GM23338 (cell line): ENCODE data around the gene MIER1.

ENCODE experiments used
- CREB1 ChIP-seq: fragments of 250-450 bp; sonication (Bioruptor Pico); IDR thresholded peaks from 2 replicates; pipeline ENCODE4 v1.5.0; 2020; ENCODE audit warnings: low read depth, mild to moderate bottlenecking, moderate library complexity
- EZH2 ChIP-seq: fragments of 200-600 bp; sonication (generic); IDR thresholded peaks from one replicate; pipeline ENCODE4 v1.8.0; 2017; ENCODE audit warnings: antibody characterized with exemption, mild to moderate bottlenecking, low read depth; ENCODE audit not compliant: unreplicated experiment
- EZH2phosphoT487 ChIP-seq: fragments of 200-600 bp; sonication (generic); IDR thresholded peaks from one replicate; pipeline ENCODE4 v1.8.1; 2018; ENCODE audit warnings: antibody characterized with exemption; ENCODE audit not compliant: unreplicated experiment
- NANOG ChIP-seq: IDR thresholded peaks from 2 replicates; pipeline ENCODE4 v1.6.1; 2016; ENCODE audit warnings: antibody characterized with exemption, borderline replicate concordance
- POLR2AphosphoS5 ChIP-seq: IDR thresholded peaks from 2 replicates; pipeline ENCODE4 v1.6.1; 2016; ENCODE audit warnings: antibody characterized with exemption, low read depth
- TF ChIP-seq, protein P1 (sequence below), 2 experiments: fragments of 200-600 bp in 1 of 2; sonication (generic) in 1 of 2; conservative IDR thresholded peaks; 2 replicates each; pipeline versions ENCODE4 v1.5.1 to v1.6.1; 2016 to 2017; ENCODE audit warnings: antibody characterized with exemption in 2 of 2, low read depth in 2 of 2, mild to moderate bottlenecking in 2 of 2, moderate library complexity in 1 of 2
- TF ChIP-seq, protein P2 (sequence below): IDR thresholded peaks from one replicate; pipeline ENCODE4 v1.6.1; 2018; ENCODE audit warnings: antibody characterized with exemption; ENCODE audit not compliant: unreplicated experiment
- TF ChIP-seq, protein P3 (sequence below): IDR thresholded peaks from 2 replicates; pipeline ENCODE4 v1.6.1; 2016; ENCODE audit warnings: antibody characterized with exemption

DNA sequence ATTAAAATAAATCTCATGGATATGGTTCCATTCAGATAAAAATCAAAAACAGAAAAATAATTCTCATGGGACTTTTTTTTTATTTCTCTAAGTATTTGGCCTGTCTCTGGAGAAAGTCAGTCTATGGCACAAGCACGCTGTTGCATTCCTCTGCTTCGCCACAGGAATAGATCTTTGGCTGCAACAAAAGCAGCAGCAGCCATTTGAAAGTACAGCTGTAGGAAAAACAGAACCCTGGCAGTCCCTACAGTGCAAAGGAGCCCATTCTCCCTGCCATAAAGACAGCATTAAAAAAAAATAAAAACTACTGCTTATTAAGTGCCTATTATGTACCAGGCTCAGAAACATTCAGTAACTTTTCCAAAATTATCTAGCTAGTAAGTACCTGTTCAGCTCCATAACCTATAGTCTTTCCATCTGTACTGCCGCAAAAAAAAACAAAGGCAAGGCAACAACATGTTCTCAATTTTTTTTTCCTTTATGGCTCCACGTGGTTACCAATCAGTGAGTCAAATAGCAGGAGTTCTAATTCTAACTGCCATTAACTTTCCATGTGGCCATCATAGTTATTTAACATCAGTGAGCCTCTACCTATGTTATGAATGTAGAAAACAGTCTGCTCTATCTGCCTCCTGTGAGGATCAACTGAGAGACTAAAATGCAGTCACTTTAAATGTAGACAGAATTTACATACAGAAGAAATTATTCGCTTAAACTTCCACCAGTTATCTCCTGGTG, 106.5 kb downstream of the MIER1 start:
- TF ChIP-seq POLR2AphosphoS5 (no peak), NANOG (no peak), CREB1 (CRISPR knock-in tag) (no peak), EZH2 (no peak), EZH2phosphoT487 (no peak)
- TF ChIP-seq, protein P1, sequence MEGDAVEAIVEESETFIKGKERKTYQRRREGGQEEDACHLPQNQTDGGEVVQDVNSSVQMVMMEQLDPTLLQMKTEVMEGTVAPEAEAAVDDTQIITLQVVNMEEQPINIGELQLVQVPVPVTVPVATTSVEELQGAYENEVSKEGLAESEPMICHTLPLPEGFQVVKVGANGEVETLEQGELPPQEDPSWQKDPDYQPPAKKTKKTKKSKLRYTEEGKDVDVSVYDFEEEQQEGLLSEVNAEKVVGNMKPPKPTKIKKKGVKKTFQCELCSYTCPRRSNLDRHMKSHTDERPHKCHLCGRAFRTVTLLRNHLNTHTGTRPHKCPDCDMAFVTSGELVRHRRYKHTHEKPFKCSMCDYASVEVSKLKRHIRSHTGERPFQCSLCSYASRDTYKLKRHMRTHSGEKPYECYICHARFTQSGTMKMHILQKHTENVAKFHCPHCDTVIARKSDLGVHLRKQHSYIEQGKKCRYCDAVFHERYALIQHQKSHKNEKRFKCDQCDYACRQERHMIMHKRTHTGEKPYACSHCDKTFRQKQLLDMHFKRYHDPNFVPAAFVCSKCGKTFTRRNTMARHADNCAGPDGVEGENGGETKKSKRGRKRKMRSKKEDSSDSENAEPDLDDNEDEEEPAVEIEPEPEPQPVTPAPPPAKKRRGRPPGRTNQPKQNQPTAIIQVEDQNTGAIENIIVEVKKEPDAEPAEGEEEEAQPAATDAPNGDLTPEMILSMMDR (conservative IDR thresholded peaks at IDR 0.05; ENCODE audit: low read depth in 2 of 2) = no peak
- TF ChIP-seq, protein P2, sequence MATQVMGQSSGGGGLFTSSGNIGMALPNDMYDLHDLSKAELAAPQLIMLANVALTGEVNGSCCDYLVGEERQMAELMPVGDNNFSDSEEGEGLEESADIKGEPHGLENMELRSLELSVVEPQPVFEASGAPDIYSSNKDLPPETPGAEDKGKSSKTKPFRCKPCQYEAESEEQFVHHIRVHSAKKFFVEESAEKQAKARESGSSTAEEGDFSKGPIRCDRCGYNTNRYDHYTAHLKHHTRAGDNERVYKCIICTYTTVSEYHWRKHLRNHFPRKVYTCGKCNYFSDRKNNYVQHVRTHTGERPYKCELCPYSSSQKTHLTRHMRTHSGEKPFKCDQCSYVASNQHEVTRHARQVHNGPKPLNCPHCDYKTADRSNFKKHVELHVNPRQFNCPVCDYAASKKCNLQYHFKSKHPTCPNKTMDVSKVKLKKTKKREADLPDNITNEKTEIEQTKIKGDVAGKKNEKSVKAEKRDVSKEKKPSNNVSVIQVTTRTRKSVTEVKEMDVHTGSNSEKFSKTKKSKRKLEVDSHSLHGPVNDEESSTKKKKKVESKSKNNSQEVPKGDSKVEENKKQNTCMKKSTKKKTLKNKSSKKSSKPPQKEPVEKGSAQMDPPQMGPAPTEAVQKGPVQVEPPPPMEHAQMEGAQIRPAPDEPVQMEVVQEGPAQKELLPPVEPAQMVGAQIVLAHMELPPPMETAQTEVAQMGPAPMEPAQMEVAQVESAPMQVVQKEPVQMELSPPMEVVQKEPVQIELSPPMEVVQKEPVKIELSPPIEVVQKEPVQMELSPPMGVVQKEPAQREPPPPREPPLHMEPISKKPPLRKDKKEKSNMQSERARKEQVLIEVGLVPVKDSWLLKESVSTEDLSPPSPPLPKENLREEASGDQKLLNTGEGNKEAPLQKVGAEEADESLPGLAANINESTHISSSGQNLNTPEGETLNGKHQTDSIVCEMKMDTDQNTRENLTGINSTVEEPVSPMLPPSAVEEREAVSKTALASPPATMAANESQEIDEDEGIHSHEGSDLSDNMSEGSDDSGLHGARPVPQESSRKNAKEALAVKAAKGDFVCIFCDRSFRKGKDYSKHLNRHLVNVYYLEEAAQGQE = no peak
- TF ChIP-seq, protein P3, sequence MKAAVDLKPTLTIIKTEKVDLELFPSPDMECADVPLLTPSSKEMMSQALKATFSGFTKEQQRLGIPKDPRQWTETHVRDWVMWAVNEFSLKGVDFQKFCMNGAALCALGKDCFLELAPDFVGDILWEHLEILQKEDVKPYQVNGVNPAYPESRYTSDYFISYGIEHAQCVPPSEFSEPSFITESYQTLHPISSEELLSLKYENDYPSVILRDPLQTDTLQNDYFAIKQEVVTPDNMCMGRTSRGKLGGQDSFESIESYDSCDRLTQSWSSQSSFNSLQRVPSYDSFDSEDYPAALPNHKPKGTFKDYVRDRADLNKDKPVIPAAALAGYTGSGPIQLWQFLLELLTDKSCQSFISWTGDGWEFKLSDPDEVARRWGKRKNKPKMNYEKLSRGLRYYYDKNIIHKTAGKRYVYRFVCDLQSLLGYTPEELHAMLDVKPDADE = no peak
